ENCODE measurements around the gene SATB1.
"Not testable (repeated sequence)": the region's sequence is repeated elsewhere in the genome, so short reads cannot be mapped to it uniquely, and the experiment has no call there.

The SATB1 gene

DNA sequence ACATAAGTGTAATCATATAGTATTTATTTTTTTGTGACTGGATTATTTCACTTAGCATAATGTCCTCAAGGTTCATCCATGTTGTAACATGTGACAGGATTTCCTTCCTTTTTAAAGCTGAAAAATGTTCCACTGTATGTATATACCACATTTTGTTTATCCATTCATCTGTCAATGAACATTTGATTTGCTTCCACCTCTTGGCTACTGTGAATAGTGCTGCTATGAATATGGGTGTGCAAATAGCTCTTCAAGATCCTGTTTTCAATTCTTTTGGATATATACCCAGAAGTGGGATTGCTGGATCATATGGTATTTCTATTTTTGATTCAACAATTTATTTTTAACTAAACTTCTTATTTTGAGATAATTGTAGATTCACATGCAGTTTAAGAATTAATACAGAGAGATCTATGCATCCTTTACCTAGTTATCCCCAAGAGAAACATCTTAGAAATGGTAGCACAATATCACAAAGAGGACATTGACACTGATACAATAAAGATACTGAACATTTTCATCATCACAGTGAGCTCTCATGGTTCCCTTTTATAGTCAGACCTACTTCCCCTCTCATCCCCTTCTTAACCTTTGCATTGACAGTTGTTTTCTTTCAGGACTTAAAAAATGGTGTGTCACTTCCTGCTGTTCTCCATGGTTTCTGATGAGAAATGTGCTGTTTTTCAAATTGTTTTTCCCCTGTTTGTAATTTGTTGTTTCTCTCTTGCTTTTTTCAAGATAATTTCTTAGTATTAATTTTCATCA is 90.1 kb downstream of the SATB1 start:
- H3K9me3 ChIP-seq (ENCODE audit: severe bottlenecking): no peaks in the 10 kb centered on the region
- DNase-seq: no peak
- TF ChIP-seq, protein P1, sequence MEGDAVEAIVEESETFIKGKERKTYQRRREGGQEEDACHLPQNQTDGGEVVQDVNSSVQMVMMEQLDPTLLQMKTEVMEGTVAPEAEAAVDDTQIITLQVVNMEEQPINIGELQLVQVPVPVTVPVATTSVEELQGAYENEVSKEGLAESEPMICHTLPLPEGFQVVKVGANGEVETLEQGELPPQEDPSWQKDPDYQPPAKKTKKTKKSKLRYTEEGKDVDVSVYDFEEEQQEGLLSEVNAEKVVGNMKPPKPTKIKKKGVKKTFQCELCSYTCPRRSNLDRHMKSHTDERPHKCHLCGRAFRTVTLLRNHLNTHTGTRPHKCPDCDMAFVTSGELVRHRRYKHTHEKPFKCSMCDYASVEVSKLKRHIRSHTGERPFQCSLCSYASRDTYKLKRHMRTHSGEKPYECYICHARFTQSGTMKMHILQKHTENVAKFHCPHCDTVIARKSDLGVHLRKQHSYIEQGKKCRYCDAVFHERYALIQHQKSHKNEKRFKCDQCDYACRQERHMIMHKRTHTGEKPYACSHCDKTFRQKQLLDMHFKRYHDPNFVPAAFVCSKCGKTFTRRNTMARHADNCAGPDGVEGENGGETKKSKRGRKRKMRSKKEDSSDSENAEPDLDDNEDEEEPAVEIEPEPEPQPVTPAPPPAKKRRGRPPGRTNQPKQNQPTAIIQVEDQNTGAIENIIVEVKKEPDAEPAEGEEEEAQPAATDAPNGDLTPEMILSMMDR (IDR thresholded peaks at IDR 0.05; ENCODE audit: low read depth, low read length): no peak
- H3K27ac ChIP-seq: no peak overlapping the region
- no peaks in the 10 kb centered on the region for H3K36me3 ChIP-seq
- no peak overlapping the region for H3K4me3 ChIP-seq (ENCODE audit: low read depth, low read length)
- H3K27me3 ChIP-seq (ENCODE audit: insufficient read depth, low read depth, severe bottlenecking): no peaks in the 10 kb centered on the region

DNA sequence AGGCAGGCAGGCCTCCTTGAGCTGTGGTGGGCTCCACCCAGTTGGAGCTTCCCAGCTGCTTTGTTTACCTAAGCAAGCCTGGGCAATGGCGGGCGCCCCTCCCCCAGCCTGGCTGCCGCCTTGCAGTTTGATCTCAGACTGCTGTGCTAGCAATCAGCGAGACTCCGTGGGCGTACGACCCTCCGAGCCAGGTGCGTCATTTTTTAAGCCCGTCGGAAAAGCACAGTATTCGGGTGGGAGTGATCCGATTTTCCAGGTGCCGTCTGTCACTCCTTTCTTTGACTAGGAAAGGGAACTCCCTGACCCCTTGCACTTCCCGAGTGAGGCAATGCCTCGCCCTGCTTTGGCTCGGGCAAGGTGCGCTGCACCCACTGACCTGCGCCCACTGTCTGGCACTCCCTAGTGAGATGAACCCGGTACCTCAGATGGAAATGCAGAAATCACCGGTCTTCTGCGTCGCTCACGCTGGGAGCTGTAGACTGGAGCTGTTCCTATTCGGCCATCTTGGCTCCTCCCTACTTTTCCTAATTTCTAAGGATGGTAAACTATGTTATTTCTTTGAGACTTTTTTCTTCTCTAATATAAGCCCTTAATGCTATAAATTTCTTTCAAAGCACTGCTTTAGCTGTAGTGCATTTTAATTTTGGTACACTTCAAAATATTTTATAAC is 94.2 kb downstream of the SATB1 start:
- H3K9me3 ChIP-seq (ENCODE audit: severe bottlenecking); H3K27me3 ChIP-seq (ENCODE audit: insufficient read depth, low read depth, severe bottlenecking); H3K4me3 ChIP-seq (ENCODE audit: low read depth, low read length); DNase-seq; H3K27ac ChIP-seq; H3K36me3 ChIP-seq: not testable (repeated sequence)

DNA sequence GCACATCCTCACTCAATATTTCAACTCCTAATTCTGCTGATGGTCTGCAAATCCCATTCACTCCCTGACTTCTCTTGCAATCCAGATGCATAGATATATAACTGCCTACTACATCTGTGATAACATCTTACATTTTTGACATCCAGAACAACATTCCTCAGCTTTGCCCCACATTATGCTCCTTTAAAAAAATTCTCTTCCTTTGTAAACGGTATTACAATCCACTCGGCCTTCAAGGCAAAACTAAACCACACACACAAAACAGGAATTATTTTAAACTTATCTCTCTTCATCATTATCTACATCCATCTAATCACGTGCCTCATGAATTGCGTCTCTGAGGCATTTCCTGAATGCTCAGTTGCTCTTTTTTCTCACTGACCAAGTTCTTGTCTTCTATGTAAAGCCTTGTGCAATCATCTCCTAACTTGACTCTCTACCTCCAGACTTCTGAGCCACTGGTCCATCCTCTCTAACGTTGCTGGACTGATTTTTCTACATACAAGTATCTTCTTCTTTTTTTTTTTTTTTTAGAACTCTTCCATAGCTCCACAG is 117.0 kb downstream of the SATB1 start:
- Histone ChIP-seq H3K27me3 (ENCODE audit: insufficient read depth, low read depth, severe bottlenecking) (no peaks in the 10 kb centered on the region), H3K4me3 (ENCODE audit: low read depth, low read length) (no peak overlapping the region), H3K27ac (no peak overlapping the region), H3K36me3 (no peaks in the 10 kb centered on the region), H3K9me3 (ENCODE audit: severe bottlenecking) (no peaks in the 10 kb centered on the region)
- no peak for DNase-seq
- TF ChIP-seq, protein P1 (IDR thresholded peaks at IDR 0.05; ENCODE audit: low read depth, low read length): no peak

DNA sequence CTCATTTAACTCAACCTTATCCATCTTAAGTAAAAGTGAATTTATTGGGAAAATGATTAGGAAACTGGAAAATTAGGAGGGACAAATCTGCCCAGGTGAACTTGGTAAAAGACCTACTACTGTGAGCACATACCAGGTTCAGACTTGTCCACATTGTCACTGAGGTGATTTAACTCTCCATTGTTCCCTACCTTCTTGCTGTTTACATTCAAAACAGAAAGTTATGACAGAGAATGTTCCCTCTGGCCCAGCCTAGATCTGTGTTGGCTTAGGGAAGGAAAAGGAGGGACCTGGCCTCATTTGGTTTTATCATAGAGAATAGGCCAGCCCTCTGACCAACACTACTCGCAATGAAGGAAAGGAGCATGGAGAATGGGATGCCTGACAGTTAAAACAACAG is 117.6 kb downstream of the SATB1 start:
- no peak overlapping the region for H3K4me3 ChIP-seq (ENCODE audit: low read depth, low read length)

DNA sequence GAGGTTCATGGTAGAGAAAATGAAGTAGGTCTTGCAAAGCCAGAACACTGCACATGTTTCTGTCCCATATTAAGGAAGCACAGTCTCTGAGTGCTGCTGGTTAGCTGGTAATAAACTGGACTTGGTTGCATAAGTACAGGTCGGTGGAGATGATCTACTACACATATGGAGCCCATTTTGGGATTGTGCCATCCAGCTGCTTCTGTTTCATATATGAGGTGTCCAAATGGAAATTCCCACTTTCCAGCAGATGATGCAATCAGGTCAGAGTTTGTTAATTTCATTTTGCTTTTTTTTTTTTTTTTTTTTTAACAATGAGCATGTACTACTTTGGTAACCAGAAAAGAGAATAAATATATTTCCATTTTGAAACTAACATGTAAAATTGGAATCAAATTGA is 122.6 kb downstream of the SATB1 start:
- TF ChIP-seq, protein P1 (IDR thresholded peaks at IDR 0.05; ENCODE audit: low read depth, low read length): no peak
- Histone ChIP-seq H3K27me3 (ENCODE audit: insufficient read depth, low read depth, severe bottlenecking) (no peaks in the 10 kb centered on the region), H3K36me3 (no peaks in the 10 kb centered on the region), H3K9me3 (ENCODE audit: severe bottlenecking) (no peaks in the 10 kb centered on the region), H3K4me3 (ENCODE audit: low read depth, low read length) (no peak overlapping the region), H3K27ac (no peak overlapping the region)
- no peak for DNase-seq

More for the DNA sequence above, 117.6 kb downstream of the SATB1 start:
- Histone ChIP-seq H3K36me3 (no peaks in the 10 kb centered on the region), H3K9me3 (ENCODE audit: severe bottlenecking) (no peaks in the 10 kb centered on the region), H3K27me3 (ENCODE audit: insufficient read depth, low read depth, severe bottlenecking) (no peaks in the 10 kb centered on the region), H3K27ac (no peak overlapping the region)
- no peak for DNase-seq
- TF ChIP-seq, protein P1 (IDR thresholded peaks at IDR 0.05; ENCODE audit: low read depth, low read length): no peak

DNA sequence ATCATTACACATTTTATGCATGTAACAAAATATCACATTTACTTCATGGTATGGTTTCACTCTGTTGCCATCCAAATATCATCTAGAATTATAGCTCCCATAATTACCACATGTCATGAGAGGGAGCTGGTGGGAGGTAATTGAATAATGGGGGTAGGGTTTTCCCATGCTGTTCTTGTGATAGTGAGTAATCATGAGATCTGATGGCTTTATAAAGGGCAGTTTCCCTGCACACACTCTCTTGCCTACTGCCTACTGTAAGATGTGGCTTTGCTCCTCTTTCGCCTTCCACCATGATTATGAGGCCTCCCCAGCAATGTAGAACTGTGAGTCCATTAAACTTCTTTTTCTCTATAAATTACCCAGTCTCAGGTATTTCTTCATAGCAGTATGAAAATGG is 123.4 kb downstream of the SATB1 start:
- DNase-seq: no peak
- TF ChIP-seq, protein P1 (IDR thresholded peaks at IDR 0.05; ENCODE audit: low read depth, low read length): no peak
- Histone ChIP-seq H3K4me3 (ENCODE audit: low read depth, low read length) (no peak overlapping the region), H3K9me3 (ENCODE audit: severe bottlenecking) (no peaks in the 10 kb centered on the region), H3K27ac (no peak overlapping the region), H3K27me3 (ENCODE audit: insufficient read depth, low read depth, severe bottlenecking) (no peaks in the 10 kb centered on the region), H3K36me3 (no peaks in the 10 kb centered on the region)

Measured in WERI-Rb-1 (cell line).